Measurements from ENCODE around the gene COG1.

Gene COG1

GRCh38 chr17:73214008-73214407 is 21.2 kb downstream of the COG1 start:
- H2AFZ ChIP-seq (ENCODE audit: low read depth, low read length) = no peak overlapping the region
- H3K36me3 ChIP-seq (ENCODE audit: insufficient read depth, low read length) = peaks cover 11% of the 10 kb centered on the region
- no peak overlapping the region for H3K4me3 ChIP-seq (ENCODE audit: low read length)
- H3K27me3 ChIP-seq (ENCODE audit: insufficient read depth, low read length) = no peaks in the 10 kb centered on the region
- H3K9me3 ChIP-seq (ENCODE audit: low read length) = no peaks in the 10 kb centered on the region
- peaks cover 5% of the 10 kb centered on the region for H3K4me1 ChIP-seq (ENCODE audit: insufficient read depth, low read length)

DNA sequence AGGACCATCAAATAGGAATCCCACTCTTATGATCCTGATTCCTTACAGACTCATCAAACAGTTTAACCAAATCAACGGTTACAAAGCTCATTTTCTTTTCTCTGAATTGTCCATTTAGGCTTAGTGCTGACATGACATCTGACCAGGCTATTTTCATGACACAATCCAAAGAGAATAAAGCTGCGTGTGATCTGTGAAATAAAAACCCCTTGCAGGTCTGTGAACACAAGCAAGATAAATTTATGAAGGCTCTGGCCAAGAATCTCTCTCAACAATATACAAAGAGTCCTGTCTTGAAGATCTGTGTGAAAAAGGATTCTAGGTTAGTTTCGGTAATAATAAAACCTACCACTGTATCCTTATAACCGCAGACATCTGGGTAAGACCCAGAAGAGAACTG is 22.0 kb downstream of the COG1 start:
- no peak overlapping the region for H2AFZ ChIP-seq (ENCODE audit: low read depth, low read length)
- no peak overlapping the region for H3K4me3 ChIP-seq (ENCODE audit: low read length)
- peaks cover 3% of the 10 kb centered on the region for H3K36me3 ChIP-seq (ENCODE audit: insufficient read depth, low read length)
- H3K4me1 ChIP-seq (ENCODE audit: insufficient read depth, low read length) = peaks cover 5% of the 10 kb centered on the region
- H3K9me3 ChIP-seq (ENCODE audit: low read length) = no peaks in the 10 kb centered on the region
- no peaks in the 10 kb centered on the region for H3K27me3 ChIP-seq (ENCODE audit: insufficient read depth, low read length)

GRCh38 chr17:73215447-73215846 is 22.6 kb downstream of the COG1 start:
- H3K4me3 ChIP-seq (ENCODE audit: low read length) = no peak overlapping the region
- H2AFZ ChIP-seq (ENCODE audit: low read depth, low read length) = no peak overlapping the region
- peaks cover 2% of the 10 kb centered on the region for H3K36me3 ChIP-seq (ENCODE audit: insufficient read depth, low read length)
- H3K4me1 ChIP-seq (ENCODE audit: insufficient read depth, low read length) = peaks cover 5% of the 10 kb centered on the region
- H3K9me3 ChIP-seq (ENCODE audit: low read length) = no peaks in the 10 kb centered on the region
- H3K27me3 ChIP-seq (ENCODE audit: insufficient read depth, low read length) = no peaks in the 10 kb centered on the region

- H3K4me3 ChIP-seq (ENCODE audit: low read length) = no peak overlapping the region
- no peaks in the 10 kb centered on the region for H3K9me3 ChIP-seq (ENCODE audit: low read length)
- H2AFZ ChIP-seq (ENCODE audit: low read depth, low read length) = no peak overlapping the region
Observed at GRCh38 chr17:73223626-73224230, 30.9 kb downstream of the COG1 start.

GRCh38 chr17:73224237-73224636 is 31.4 kb downstream of the COG1 start:
- H3K27me3 ChIP-seq (ENCODE audit: insufficient read depth, low read length) = no peaks in the 10 kb centered on the region
- no peaks in the 10 kb centered on the region for H3K9me3 ChIP-seq (ENCODE audit: low read length)
- no peak overlapping the region for H2AFZ ChIP-seq (ENCODE audit: low read depth, low read length)

More at GRCh38 chr17:73223626-73224230, 30.9 kb downstream of the COG1 start:
- Histone ChIP-seq H3K27me3 (ENCODE audit: insufficient read depth, low read length) (no peaks in the 10 kb centered on the region), H3K4me1 (ENCODE audit: insufficient read depth, low read length) (peaks cover 13% of the 10 kb centered on the region), H3K36me3 (ENCODE audit: insufficient read depth, low read length) (peaks cover 7% of the 10 kb centered on the region)

GRCh38 chr17:73224663-73225305 is 31.9 kb downstream of the COG1 start:
- no peaks in the 10 kb centered on the region for H3K27me3 ChIP-seq (ENCODE audit: insufficient read depth, low read length)
- H3K36me3 ChIP-seq (ENCODE audit: insufficient read depth, low read length) = peaks cover 7% of the 10 kb centered on the region
- no peaks in the 10 kb centered on the region for H3K9me3 ChIP-seq (ENCODE audit: low read length)
- H3K4me1 ChIP-seq (ENCODE audit: insufficient read depth, low read length) = peaks cover 13% of the 10 kb centered on the region
- H3K4me3 ChIP-seq (ENCODE audit: low read length) = no peak overlapping the region
- H2AFZ ChIP-seq (ENCODE audit: low read depth, low read length) = no peak overlapping the region

More at GRCh38 chr17:73224237-73224636, 31.4 kb downstream of the COG1 start:
- no peak overlapping the region for H3K4me3 ChIP-seq (ENCODE audit: low read length)
- H3K4me1 ChIP-seq (ENCODE audit: insufficient read depth, low read length) = peaks cover 13% of the 10 kb centered on the region
- peaks cover 7% of the 10 kb centered on the region for H3K36me3 ChIP-seq (ENCODE audit: insufficient read depth, low read length)

DNA sequence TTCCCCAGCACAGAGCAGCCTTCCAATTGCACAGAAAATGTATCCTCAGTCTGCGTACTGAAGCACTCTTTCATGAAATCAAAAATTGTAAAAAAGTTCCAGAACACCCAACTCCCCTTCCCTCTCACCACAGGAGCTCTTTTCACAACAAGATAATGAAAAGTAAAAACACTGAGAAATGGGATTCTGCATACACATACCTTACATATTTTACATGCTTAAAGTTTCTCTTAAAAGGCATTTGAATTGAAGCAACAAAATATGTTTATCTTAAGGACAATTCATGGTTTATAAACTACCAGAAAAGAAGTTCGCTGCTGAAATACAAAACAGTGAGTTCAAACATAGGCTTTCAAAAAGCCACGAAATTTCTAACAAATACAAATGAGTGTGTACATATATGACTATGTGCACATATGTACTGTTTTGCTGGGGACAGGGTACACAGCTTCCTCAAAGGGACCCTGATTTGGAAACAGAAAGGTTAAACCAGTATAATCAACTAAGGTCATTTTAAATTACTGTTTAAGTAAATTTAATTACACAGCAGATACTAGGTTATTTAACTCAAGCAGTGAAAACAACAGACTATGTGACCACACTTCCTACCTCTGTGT is 33.8 kb downstream of the COG1 start:
- Histone ChIP-seq H3K4me3 (ENCODE audit: low read length) (no peak overlapping the region), H3K4me1 (ENCODE audit: insufficient read depth, low read length) (peaks cover 22% of the 10 kb centered on the region)

DNA sequence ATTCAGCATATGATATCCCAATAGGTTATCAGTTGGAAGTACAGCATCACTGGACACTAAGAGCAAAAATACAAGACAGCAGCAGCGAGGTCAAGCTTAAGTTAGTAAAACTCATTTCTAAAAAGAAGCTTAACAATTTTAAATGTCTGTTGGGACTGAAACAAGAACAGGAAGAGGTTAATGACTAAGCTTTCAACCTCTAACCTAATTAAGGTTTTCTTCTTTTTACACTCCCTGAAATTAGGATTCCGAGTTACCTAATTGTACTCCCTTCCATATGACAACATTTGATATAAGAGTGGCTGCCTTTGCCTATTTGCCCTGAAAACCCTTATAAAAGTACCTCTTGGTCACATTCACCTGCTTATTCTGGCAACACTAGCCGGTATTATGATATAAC is 34.5 kb downstream of the COG1 start:
- Histone ChIP-seq H3K4me1 (ENCODE audit: insufficient read depth, low read length) (peaks cover 22% of the 10 kb centered on the region), H2AFZ (ENCODE audit: low read depth, low read length) (no peak overlapping the region), H3K9me3 (ENCODE audit: low read length) (no peaks in the 10 kb centered on the region), H3K27me3 (ENCODE audit: insufficient read depth, low read length) (no peaks in the 10 kb centered on the region), H3K36me3 (ENCODE audit: insufficient read depth, low read length) (peaks cover 7% of the 10 kb centered on the region), H3K4me3 (ENCODE audit: low read length) (no peak overlapping the region)

More for the DNA sequence above, 33.8 kb downstream of the COG1 start:
- H3K9me3 ChIP-seq (ENCODE audit: low read length) = no peaks in the 10 kb centered on the region
- no peak overlapping the region for H2AFZ ChIP-seq (ENCODE audit: low read depth, low read length)
- H3K36me3 ChIP-seq (ENCODE audit: insufficient read depth, low read length) = peaks cover 7% of the 10 kb centered on the region
- H3K27me3 ChIP-seq (ENCODE audit: insufficient read depth, low read length) = no peaks in the 10 kb centered on the region

DNA sequence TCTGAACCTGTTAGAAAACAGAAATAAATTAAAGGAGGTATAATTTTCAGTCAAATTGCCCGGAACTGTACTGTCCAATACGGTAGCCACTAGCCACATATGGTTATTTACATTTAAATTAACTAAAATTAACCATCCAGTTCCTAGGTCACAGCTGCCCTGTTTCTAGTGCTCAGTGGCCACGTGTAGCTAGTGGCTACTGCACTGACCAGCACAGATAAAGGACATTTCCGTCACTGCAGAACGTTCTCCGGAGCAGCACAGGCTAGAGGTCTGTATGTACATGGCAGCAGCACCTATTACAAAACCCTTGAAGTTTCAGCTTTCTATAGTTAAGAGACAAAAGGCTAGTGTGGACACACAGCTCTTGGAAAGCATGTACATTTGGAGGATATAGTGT is 35.1 kb downstream of the COG1 start:
- Histone ChIP-seq H3K9me3 (ENCODE audit: low read length) (no peaks in the 10 kb centered on the region), H3K4me3 (ENCODE audit: low read length) (no peak overlapping the region), H3K4me1 (ENCODE audit: insufficient read depth, low read length) (peaks cover 23% of the 10 kb centered on the region), H2AFZ (ENCODE audit: low read depth, low read length) (no peak overlapping the region), H3K36me3 (ENCODE audit: insufficient read depth, low read length) (peaks cover 7% of the 10 kb centered on the region), H3K27me3 (ENCODE audit: insufficient read depth, low read length) (no peaks in the 10 kb centered on the region)

DNA sequence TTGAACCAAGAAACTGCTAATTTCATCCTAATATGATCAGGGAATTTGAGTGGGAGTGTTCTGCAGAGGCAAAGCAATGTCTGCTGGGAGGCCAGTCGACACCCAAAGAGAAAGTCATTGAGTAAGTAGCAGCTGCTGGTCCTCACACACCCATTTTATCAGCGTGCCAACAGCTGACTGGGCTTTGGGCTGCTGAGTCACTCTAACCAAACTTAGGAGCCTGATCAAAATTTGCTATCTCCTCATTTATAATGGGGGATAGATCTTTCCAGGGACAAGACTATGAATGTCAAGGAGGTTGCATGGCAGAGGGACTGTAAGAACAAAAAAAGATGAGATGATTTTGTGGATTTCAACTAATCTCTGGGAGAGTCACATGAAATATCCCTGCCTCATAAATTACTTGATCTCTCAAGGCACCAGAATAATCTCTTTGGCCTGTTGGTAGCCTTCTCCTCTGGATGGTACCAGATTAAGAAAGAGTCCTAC is 35.9 kb downstream of the COG1 start:
- Histone ChIP-seq H2AFZ (ENCODE audit: low read depth, low read length) (no peak overlapping the region), H3K4me1 (ENCODE audit: insufficient read depth, low read length) (peaks cover 32% of the 10 kb centered on the region), H3K4me3 (ENCODE audit: low read length) (no peak overlapping the region)

DNA sequence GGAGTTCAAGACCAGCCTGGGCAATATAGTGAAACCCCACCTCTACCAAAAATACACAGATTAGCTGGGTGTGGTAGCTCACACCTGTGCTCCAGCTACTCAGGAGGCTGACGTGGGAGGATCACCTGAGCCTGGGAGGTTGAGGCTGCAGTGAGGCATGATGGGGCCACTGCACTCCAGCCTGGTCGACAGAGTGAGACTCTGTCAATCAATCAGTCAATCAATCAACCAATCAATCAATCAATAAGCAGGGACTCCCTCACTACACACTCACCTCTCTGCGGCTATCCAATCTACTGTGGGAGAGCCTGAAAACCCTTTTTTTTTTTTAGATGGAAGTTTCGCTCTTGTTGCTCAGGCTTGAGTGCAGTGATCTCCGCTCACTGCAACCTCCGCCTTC is 37.2 kb downstream of the COG1 start:
- Histone ChIP-seq H3K4me1 (ENCODE audit: insufficient read depth, low read length) (peaks cover 34% of the 10 kb centered on the region), H2AFZ (ENCODE audit: low read depth, low read length) (no peak overlapping the region), H3K27me3 (ENCODE audit: insufficient read depth, low read length) (no peaks in the 10 kb centered on the region), H3K9me3 (ENCODE audit: low read length) (no peaks in the 10 kb centered on the region), H3K4me3 (ENCODE audit: low read length) (no peak overlapping the region), H3K36me3 (ENCODE audit: insufficient read depth, low read length) (peaks cover 6% of the 10 kb centered on the region)

More for the DNA sequence above, 35.9 kb downstream of the COG1 start:
- Histone ChIP-seq H3K36me3 (ENCODE audit: insufficient read depth, low read length) (peaks cover 7% of the 10 kb centered on the region), H3K9me3 (ENCODE audit: low read length) (no peaks in the 10 kb centered on the region), H3K27me3 (ENCODE audit: insufficient read depth, low read length) (no peaks in the 10 kb centered on the region)

DNA sequence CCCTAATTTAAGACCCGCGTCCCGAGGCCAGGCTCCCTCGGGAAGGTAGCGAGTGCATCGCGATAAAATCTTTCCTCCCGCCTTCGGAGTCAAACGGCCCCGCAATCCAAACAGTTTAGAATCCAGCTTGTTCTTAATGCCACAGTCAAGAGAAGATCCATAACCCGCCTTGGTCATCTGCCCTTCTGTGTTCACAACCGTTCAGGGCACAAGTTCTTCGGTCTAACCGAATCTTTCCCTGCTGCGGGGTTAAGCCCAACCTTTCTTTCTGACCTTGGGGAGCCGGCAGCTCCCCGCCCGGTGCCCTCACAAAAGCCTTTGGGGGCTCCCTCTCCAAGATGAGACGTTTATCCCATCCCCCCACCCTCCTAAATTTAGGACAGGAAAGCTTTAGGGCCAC is 38.5 kb downstream of the COG1 start:
- no peaks in the 10 kb centered on the region for H3K9me3 ChIP-seq (ENCODE audit: low read length)
- H3K4me1 ChIP-seq (ENCODE audit: insufficient read depth, low read length) = peaks cover 30% of the 10 kb centered on the region
- H3K4me3 ChIP-seq (ENCODE audit: low read length) = peak overlapping the region; percentile 90
- peak overlapping the region; percentile 71 for H2AFZ ChIP-seq (ENCODE audit: low read depth, low read length)
- H3K27me3 ChIP-seq (ENCODE audit: insufficient read depth, low read length) = no peaks in the 10 kb centered on the region
- peaks cover 16% of the 10 kb centered on the region for H3K36me3 ChIP-seq (ENCODE audit: insufficient read depth, low read length)

GRCh38 chr17:73231841-73232586 is 39.2 kb downstream of the COG1 start:
- Histone ChIP-seq H2AFZ (ENCODE audit: low read depth, low read length) (peak overlapping the region; percentile 71), H3K36me3 (ENCODE audit: insufficient read depth, low read length) (peaks cover 21% of the 10 kb centered on the region), H3K27me3 (ENCODE audit: insufficient read depth, low read length) (no peaks in the 10 kb centered on the region), H3K4me1 (ENCODE audit: insufficient read depth, low read length) (peaks cover 26% of the 10 kb centered on the region), H3K9me3 (ENCODE audit: low read length) (no peaks in the 10 kb centered on the region), H3K4me3 (ENCODE audit: low read length) (peak overlapping the region; percentile 90)
